ENCODE data around the gene TACC2.

GRCh38 chr10:122303271-122304053 is 314.5 kb downstream of the TACC2 start:
- no peak for TF ChIP-seq CTCF (IDR thresholded peaks at IDR 0.05)
- TF ChIP-seq POLR2A (IDR thresholded peaks at IDR 0.05), result no peak

All from lower leg skin (tissue), 3 donors.